ENCODE results near the gene P2RX1.

GRCh38 chr17:3900646-3901045 is 15.6 kb downstream of the P2RX1 start:
- TF ChIP-seq CTCF (IDR thresholded peaks at IDR 0.05; ENCODE audit: low read length): no peak
- TF ChIP-seq EZH2 (optimal IDR thresholded peaks at IDR 0.05; ENCODE audit: low read depth, low read length): no peak
- TF ChIP-seq EZH2phosphoT487 (IDR thresholded peaks at IDR 0.05; ENCODE audit: low read length): no peak

All from MM.1S (cell line).